ENCODE measurements around the gene PTPN12.

- TF ChIP-seq CTCF (conservative IDR thresholded peaks at IDR 0.05; ENCODE audit: low read length) (peak; percentile 79), EZH2phosphoT487 (IDR thresholded peaks at IDR 0.05; ENCODE audit: borderline replicate concordance) (no peak)
Observed at GRCh38 chr7:77651575-77652162, 114.6 kb downstream of the PTPN12 start.
